ENCODE data around the gene USP54. TPM values are rescaled to one million over a fixed set of nuclear protein-coding genes. Genes with fewer than 3 reads are reported as not detected.

USP54 gene
- polyA plus RNA-seq, 1 of the 3 experiments (the other 2 are of a cell fraction) = 6.5 TPM

- TF ChIP-seq TAF1 (IDR thresholded peaks at IDR 0.05; ENCODE audit: borderline replicate concordance, low read depth, low read length) (no peak), GATA2 (CRISPR knock-in tag; IDR thresholded peaks at IDR 0.05) (no peak), USF2 (IDR thresholded peaks at IDR 0.05; ENCODE audit: borderline replicate concordance, low read depth, low read length) (no peak), YY1 (IDR thresholded peaks at IDR 0.05; ENCODE audit: low read depth) (no peak), POLR2AphosphoS5 (IDR thresholded peaks at IDR 0.05; ENCODE audit: low read depth, low read length) (no peak), ZBTB33 (IDR thresholded peaks at IDR 0.05; ENCODE audit: borderline replicate concordance, low read depth) (no peak), CTCF (IDR thresholded peaks at IDR 0.05) (no peak), FOSL2 (IDR thresholded peaks at IDR 0.05; ENCODE audit: borderline replicate concordance, low read depth) (no peak), RFX5 (IDR thresholded peaks at IDR 0.05; ENCODE audit: low read length) (no peak), ELF1 (IDR thresholded peaks at IDR 0.05) (no peak), RAD21 (IDR thresholded peaks at IDR 0.05; ENCODE audit: low read length) (no peak), NRF1 (IDR thresholded peaks at IDR 0.05; ENCODE audit: low read depth, low read length) (no peak), FOXM1 (IDR thresholded peaks at IDR 0.05; ENCODE audit: low read depth) (no peak)
- TF ChIP-seq, protein P1, sequence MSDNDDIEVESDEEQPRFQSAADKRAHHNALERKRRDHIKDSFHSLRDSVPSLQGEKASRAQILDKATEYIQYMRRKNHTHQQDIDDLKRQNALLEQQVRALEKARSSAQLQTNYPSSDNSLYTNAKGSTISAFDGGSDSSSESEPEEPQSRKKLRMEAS (IDR thresholded peaks at IDR 0.05; ENCODE audit: low read depth) = no peak
- TF ChIP-seq, protein P2, sequence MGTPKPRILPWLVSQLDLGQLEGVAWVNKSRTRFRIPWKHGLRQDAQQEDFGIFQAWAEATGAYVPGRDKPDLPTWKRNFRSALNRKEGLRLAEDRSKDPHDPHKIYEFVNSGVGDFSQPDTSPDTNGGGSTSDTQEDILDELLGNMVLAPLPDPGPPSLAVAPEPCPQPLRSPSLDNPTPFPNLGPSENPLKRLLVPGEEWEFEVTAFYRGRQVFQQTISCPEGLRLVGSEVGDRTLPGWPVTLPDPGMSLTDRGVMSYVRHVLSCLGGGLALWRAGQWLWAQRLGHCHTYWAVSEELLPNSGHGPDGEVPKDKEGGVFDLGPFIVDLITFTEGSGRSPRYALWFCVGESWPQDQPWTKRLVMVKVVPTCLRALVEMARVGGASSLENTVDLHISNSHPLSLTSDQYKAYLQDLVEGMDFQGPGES (IDR thresholded peaks at IDR 0.05; ENCODE audit: low read depth, low read length) = no peak
- Histone ChIP-seq H3K9me2 (no peaks in the 10 kb centered on the region), H3K9me3 (no peaks in the 10 kb centered on the region), H3K27me3 (ENCODE audit: insufficient read depth) (no peaks in the 10 kb centered on the region), H3K4me3 (ENCODE audit: low read depth in 2 of 2, low read length in 1 of 2) (no peak overlapping the region), H3K4me1 (ENCODE audit: control insufficient read depth in 1 of 2, insufficient read depth in 2 of 2, low read depth in 1 of 2, low read length in 1 of 2) (peaks cover 0 to 4% of the 10 kb centered on the region in 2 experiments; a peak in 1 of 4 replicates), H3K4me2 (no peak overlapping the region), H2AFZ (ENCODE audit: low read depth) (no peak overlapping the region), H3K79me2 (ENCODE audit: insufficient read depth) (peaks cover 100% of the 10 kb centered on the region), H4K20me1 (ENCODE audit: insufficient read depth) (no peaks in the 10 kb centered on the region; the same call in 1 of the 2 replicates), H3K9ac (no peak overlapping the region), H3F3A (replicated peaks; ENCODE audit: insufficient read depth) (peaks cover 3% of the 10 kb centered on the region), H3K36me3 (replicated peaks in 1 of 2; ENCODE audit: control insufficient read depth in 1 of 2, insufficient read depth in 2 of 2, low read length in 1 of 2) (peaks cover 0 to 29% of the 10 kb centered on the region in 2 experiments), H3K27ac (ENCODE audit: low read depth in 2 of 2, low read length in 1 of 2) (no peak overlapping the region)
- ChIA-PET POLR2A (no interaction called here), CTCF (no interaction called here)
- 99% methylated on average over 4 of the region's 4 CpGs for WGBS (ENCODE audit: low lambda C conversion rate)
- no peak for DNase-seq
Measured at GRCh38 chr10:73486601-73487000, 104.5 kb downstream of the USP54 start.
